B cell (primary cell): ENCODE results near the gene PLEKHA5. TPM values are rescaled to one million over a fixed set of nuclear protein-coding genes. Genes with fewer than 3 reads are reported as not detected.

Source experiments
- ATAC-seq: fragments of 200-7000 bp; cut with Tn5 transposase; one replicate; pipeline ENCODE4 v1.10.0; 2021; ENCODE audit warnings: low read depth, mild to moderate bottlenecking, moderate number of reproducible peaks, moderate library complexity
- CTCF ChIA-PET: fragments of 350-600 bp; sonication (Branson Sonifier 250); formaldehyde crosslinking; loops from one replicate; lab custom pipeline; 2021; ENCODE audit warnings: antibody characterized with exemption, inconsistent platforms; lab: Charles Lee
- POLR2A ChIA-PET: fragments of 350-600 bp; sonication (Branson Sonifier 250); formaldehyde crosslinking; loops from one replicate; lab custom pipeline; 2021; ENCODE audit warnings: antibody characterized with exemption; lab: Charles Lee
- DNase-seq: peaks from one replicate; pipeline ENCODE4 v3.0.0; 2013
- H2AFZ ChIP-seq: 2 replicates; pipeline ENCODE4 v1.6.1; 2012; ENCODE audit warnings: mild to moderate bottlenecking, low read depth, low read length; ENCODE audit not compliant: insufficient read depth, poor library complexity, severe bottlenecking
- H3K27ac ChIP-seq, 2 donors: 1 replicate in 1 of 2; 2 replicates in 1 of 2; pipeline ENCODE4 v1.5.1; 2012 to 2013; ENCODE audit warnings: low read length in 2 of 2, mild to moderate bottlenecking in 2 of 2, moderate library complexity in 1 of 2
- H3K27me3 ChIP-seq, 4 experiments: fragments of 200-600 bp in 1 of 4; sonication (generic) in 1 of 4; replicated peaks in 1 of 4; 1 replicate in 2 of 4; 2 replicates in 2 of 4; pipeline versions ENCODE4 v1.6.1 to v1.7.0; 2013 to 2016; ENCODE audit warnings: low read length in 3 of 4, mild to moderate bottlenecking in 2 of 4, mixed read lengths in 1 of 4, moderate library complexity in 1 of 4; ENCODE audit not compliant: insufficient read depth in 4 of 4, control insufficient read depth in 3 of 4; ENCODE audit errors: control extremely low read depth in 1 of 4
- H3K36me3 ChIP-seq, 2 experiments: replicated peaks in 1 of 2; 1 replicate in 1 of 2; 2 replicates in 1 of 2; pipeline versions ENCODE4 v1.6.1 to v1.7.1; 2013; ENCODE audit warnings: low read length in 1 of 2; ENCODE audit not compliant: insufficient read depth in 2 of 2, control insufficient read depth in 1 of 2; ENCODE audit errors: control extremely low read depth in 1 of 2, extremely low read depth in 1 of 2
- H3K4me1 ChIP-seq, 2 donors: fragments of 200-600 bp in 1 of 2; sonication (generic) in 1 of 2; 1 replicate in 1 of 2; 2 replicates in 1 of 2; pipeline versions ENCODE4 v1.5.1 to v1.6.1; 2013 to 2017; ENCODE audit warnings: low read length in 2 of 2; ENCODE audit not compliant: control insufficient read depth in 2 of 2, insufficient read depth in 2 of 2
- H3K4me2 ChIP-seq: replicated peaks from 2 replicates; pipeline ENCODE3; 2012; ENCODE audit warnings: mild to moderate bottlenecking, low read depth, low read length; ENCODE audit not compliant: poor library complexity, severe bottlenecking
- H3K4me3 ChIP-seq, 5 experiments: fragments of 200-600 bp in 1 of 5; sonication (generic) in 1 of 5; 1 replicate in 3 of 5; 2 replicates in 2 of 5; pipeline versions ENCODE4 v1.5.1 to v1.7.0; 2011 to 2016; ENCODE audit warnings: low read length in 4 of 5, mild to moderate bottlenecking in 4 of 5, low read depth in 2 of 5, control low read depth in 1 of 5, moderate library complexity in 1 of 5; ENCODE audit not compliant: insufficient read depth in 1 of 5; ENCODE audit errors: control extremely low read depth in 1 of 5, extremely low read depth in 1 of 5
- H3K79me2 ChIP-seq: fragments of 200-600 bp; sonication (generic); one replicate; pipeline ENCODE4 v1.6.0; 2016; ENCODE audit warnings: low read length; ENCODE audit not compliant: control insufficient read depth, insufficient read depth
- H3K9ac ChIP-seq: fragments of 200-600 bp; sonication (generic); 2 replicates; pipeline ENCODE4 v1.6.1; 2017; ENCODE audit warnings: mild to moderate bottlenecking, low read length, moderate library complexity
- H3K9me3 ChIP-seq, 3 donors: one replicate each; pipeline versions ENCODE4 v1.6.1 to v1.7.1; 2013; ENCODE audit warnings: low read length in 2 of 3; ENCODE audit not compliant: control insufficient read depth in 2 of 3, insufficient read depth in 1 of 3; ENCODE audit errors: control extremely low read depth in 1 of 3
- H4K20me1 ChIP-seq: 2 replicates; pipeline ENCODE4 v1.6.0; 2012; ENCODE audit warnings: mild to moderate bottlenecking, low read length; ENCODE audit not compliant: insufficient read depth, control insufficient read depth, poor library complexity, severe bottlenecking
- H3K27ac Mint-ChIP-seq: one replicate; pipeline ENCODE4 v1.8.0; 2021; ENCODE audit warnings: mixed read lengths
- H3K27me3 Mint-ChIP-seq: one replicate; pipeline ENCODE4 v1.8.0; 2021; ENCODE audit warnings: mixed read lengths
- H3K4me1 Mint-ChIP-seq: one replicate; pipeline ENCODE4 v1.8.0; 2021; ENCODE audit warnings: mixed read lengths
- H3K4me3 Mint-ChIP-seq: one replicate; pipeline ENCODE4 v1.8.0; 2021; ENCODE audit warnings: mixed read lengths
- H3K9me3 Mint-ChIP-seq: one replicate; pipeline ENCODE4 v1.8.0; 2022; ENCODE audit warnings: mixed read lengths; ENCODE audit not compliant: insufficient read depth
- EZH2 ChIP-seq: IDR thresholded peaks from 2 replicates; pipeline ENCODE4 v1.6.1; 2012; ENCODE audit warnings: borderline replicate concordance, low read depth, mild to moderate bottlenecking, moderate library complexity, low read length; ENCODE audit not compliant: insufficient read depth, poor library complexity, severe bottlenecking
- WGBS: methylation state at CpG from one replicate; pipeline ENCODE4 v1.1.5; 2013; ENCODE audit warnings: missing lambda C conversion rate; ENCODE audit not compliant: insufficient coverage; 5-methylcytosine and 5-hydroxymethylcytosine counted together
- intact Hi-C: fragments of 100-400 bp; cut with micrococcal nuclease; formaldehyde crosslinking; loops from one replicate; pipeline ENCODE4 v1.10.0; 2022
- polyA plus RNA-seq: library from polyadenylated mRNA; depleted of rRNA; stranded (reverse); fragments of >200 nt; gene quantifications from 2 replicates; pipeline ENCODE4 v1.2.3, GENCODE V29; 2012
- total RNA-seq, 2 donors: library from RNA; stranded (reverse); fragments of 120-200 nt in 1 of 2; gene quantifications; 1 replicate in 1 of 2; 2 replicates in 1 of 2; pipeline versions ENCODE4 v1.2.3 to v1.2.4, GENCODE V29; 2013 to 2022
- TF ChIP-seq, protein P1 (sequence below): fragments of 200-600 bp; IDR thresholded peaks from one replicate; pipeline ENCODE4 v1.8.0; 2022; ENCODE audit warnings: antibody characterized with exemption, mild to moderate bottlenecking

PLEKHA5 gene
- total and polyA plus RNA-seq, 2 donors (not counting 1 experiment from before 2014, with no cell fraction given), result 0.03 to 0.22 TPM

DNA sequence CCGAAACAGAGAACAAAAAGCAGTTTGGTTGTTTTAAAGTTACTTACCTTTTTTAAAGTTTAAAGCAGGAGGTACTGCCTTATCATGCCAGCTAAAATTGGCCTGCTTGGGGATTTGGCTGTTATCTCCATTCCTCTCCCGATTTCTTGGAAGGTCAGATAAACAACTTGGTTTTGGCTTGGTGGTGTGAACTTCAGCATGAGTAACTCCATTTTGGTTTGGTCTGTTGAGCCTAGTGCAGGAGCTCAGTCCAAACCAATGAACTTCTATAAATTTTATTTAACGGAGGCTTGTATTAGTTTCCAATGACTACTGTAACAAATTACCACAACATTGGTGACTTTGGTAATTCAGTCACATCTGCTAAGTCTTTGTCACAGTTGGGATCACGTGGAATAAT, 82.3 kb downstream of the PLEKHA5 start:
- Histone ChIP-seq H3K27me3 (no peaks in the 10 kb centered on the region), H4K20me1 (no peaks in the 10 kb centered on the region), H3K27ac (no peak overlapping the region), H3K4me3 (no peak overlapping the region), H3K9me3 (no peaks in the 10 kb centered on the region), H3K9ac (no peak overlapping the region), H2AFZ (no peak overlapping the region), H3K4me2 (no peak overlapping the region), H3K79me2 (no peaks in the 10 kb centered on the region), H3K4me1 (no peaks in the 10 kb centered on the region), H3K36me3 (no peaks in the 10 kb centered on the region)
- Mint-ChIP-seq H3K4me3 (no peak overlapping the region), H3K9me3 (peaks cover 5% of the 10 kb centered on the region), H3K4me1 (no peaks in the 10 kb centered on the region), H3K27ac (no peak overlapping the region), H3K27me3 (no peaks in the 10 kb centered on the region)
- DNase-seq, result no peak
- ChIA-PET POLR2A (no interaction called here), CTCF (no interaction called here)
- no peak for ATAC-seq
- 86% methylated on average over 2 of the region's 4 CpGs for WGBS
- intact Hi-C loops, result no loop called here
- TF ChIP-seq, protein P1, sequence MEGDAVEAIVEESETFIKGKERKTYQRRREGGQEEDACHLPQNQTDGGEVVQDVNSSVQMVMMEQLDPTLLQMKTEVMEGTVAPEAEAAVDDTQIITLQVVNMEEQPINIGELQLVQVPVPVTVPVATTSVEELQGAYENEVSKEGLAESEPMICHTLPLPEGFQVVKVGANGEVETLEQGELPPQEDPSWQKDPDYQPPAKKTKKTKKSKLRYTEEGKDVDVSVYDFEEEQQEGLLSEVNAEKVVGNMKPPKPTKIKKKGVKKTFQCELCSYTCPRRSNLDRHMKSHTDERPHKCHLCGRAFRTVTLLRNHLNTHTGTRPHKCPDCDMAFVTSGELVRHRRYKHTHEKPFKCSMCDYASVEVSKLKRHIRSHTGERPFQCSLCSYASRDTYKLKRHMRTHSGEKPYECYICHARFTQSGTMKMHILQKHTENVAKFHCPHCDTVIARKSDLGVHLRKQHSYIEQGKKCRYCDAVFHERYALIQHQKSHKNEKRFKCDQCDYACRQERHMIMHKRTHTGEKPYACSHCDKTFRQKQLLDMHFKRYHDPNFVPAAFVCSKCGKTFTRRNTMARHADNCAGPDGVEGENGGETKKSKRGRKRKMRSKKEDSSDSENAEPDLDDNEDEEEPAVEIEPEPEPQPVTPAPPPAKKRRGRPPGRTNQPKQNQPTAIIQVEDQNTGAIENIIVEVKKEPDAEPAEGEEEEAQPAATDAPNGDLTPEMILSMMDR, result no peak
- no peak for TF ChIP-seq EZH2

DNA sequence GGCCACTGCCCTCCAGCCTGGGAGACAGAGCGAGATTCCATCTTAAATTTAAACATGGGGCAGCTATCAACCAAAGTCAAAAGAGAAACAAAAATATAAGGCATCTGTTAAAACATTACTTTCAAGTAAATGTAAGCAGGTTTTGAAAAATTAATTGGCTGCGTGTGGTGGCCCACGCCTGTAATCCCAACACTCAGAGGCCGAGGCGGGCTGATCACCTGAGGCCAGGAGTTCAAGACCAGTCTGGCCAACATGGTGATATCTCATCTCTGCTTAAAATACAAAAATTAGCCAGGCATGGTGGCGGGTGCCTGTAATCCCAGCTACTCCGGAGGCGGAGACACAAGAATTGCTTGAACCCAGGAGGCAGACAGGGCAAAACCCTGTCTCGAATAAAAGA, 82.7 kb downstream of the PLEKHA5 start:
- H3K9me3 ChIP-seq, result no peaks in the 10 kb centered on the region
- H3K4me1 ChIP-seq, result no peaks in the 10 kb centered on the region
- POLR2A ChIA-PET, result no interaction called here
- H3K4me2 ChIP-seq, result no peak overlapping the region
- intact Hi-C loops, result no loop called here
- H3K4me3 ChIP-seq, result no peak overlapping the region
- no peaks in the 10 kb centered on the region for H4K20me1 ChIP-seq
- H3K9ac ChIP-seq, result no peak overlapping the region
- no peak overlapping the region for H3K4me3 Mint-ChIP-seq
- H3K27ac Mint-ChIP-seq, result no peak overlapping the region
- no peaks in the 10 kb centered on the region for H3K27me3 Mint-ChIP-seq
- H3K27ac ChIP-seq, result no peak overlapping the region
- H3K4me1 Mint-ChIP-seq, result no peaks in the 10 kb centered on the region
- H3K27me3 ChIP-seq, result no peaks in the 10 kb centered on the region
- no peaks in the 10 kb centered on the region for H3K79me2 ChIP-seq
- no peaks in the 10 kb centered on the region for H3K36me3 ChIP-seq
- ATAC-seq (no peak), DNase-seq (no peak)
- WGBS, result 98% methylated on average over 5 of the region's 9 CpGs
- H2AFZ ChIP-seq, result no peak overlapping the region
- TF ChIP-seq, protein P1, result no peak
- no peak for TF ChIP-seq EZH2
- H3K9me3 Mint-ChIP-seq, result peaks cover 5% of the 10 kb centered on the region
- CTCF ChIA-PET, result no interaction called here
